Esophagus mucosa (tissue), 1 donor: ENCODE measurements around the gene TMEM31. TPM values are rescaled to one million over a fixed set of nuclear protein-coding genes. Genes with fewer than 3 reads are reported as not detected.

ENCODE experiments used
- ATAC-seq: fragments of 200-7000 bp; cut with Tn5 transposase; one replicate; pipeline ENCODE4 v1.9.1; 2020
- total RNA-seq: library from RNA; stranded (reverse); gene quantifications from one replicate; pipeline ENCODE4 v1.2.4, GENCODE V29; 2023
- donor health status: DM: yes; HTN: yes; CAD: no.

TMEM31 gene
- total RNA-seq, result not detected

GRCh38 chrX:103710609-103711008, at the start of gene TMEM31:
Gene TMEM31, plus strand, starts transcription at chrX:103710909. Its CDS starts 1,350 bp downstream, at chrX:103712259.
- ATAC-seq, result no peak

GRCh38 chrX:103663981-103664762, 46.5 kb upstream of the TMEM31 start:
- no peak for ATAC-seq

DNA sequence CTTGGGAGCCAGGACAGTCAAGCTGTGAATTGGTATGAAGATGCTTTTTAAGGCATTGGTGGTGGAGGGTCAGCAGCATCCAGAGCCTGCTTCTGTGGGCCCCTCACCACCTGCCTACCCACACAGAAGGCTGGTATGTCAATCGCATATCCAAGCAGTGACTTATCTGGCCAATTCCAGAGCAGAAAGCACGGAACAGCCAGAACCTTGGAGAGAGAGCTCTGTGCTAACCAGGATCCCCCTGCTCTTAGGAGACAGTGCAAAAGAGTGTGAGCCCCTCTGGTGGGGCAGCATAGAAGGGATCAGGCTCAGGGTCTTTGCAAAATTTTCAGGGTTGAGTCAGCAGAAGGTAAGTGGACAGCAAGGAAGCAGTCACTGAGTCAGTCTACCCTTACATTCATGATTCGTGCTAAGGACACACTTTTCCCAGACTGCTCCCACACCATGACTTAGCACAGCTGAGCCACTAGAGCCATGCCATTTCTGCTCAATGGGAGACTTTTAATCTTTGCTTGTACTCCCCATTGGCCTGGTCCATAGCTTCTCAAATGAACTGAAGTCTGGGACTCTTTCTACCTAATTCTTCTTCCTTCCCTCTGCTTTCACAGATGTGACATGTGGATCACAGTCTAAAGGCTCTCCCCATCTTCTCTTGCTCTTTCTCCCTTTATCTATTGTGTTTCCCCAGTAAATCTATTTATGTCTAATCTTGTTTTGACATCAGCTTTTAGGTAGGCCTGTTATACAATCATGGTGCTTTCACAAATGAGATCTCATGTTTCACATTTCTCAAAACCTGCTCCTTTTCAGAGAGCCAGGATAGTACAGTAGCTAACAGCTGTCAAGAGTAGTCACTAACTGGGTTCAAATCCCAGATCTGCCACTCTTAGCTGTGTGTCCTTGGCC, 44.3 kb upstream of the TMEM31 start:
- ATAC-seq, result no peak

GRCh38 chrX:103669745-103670144, 41.0 kb upstream of the TMEM31 start:
- no peak for ATAC-seq

- ATAC-seq, result no peak
These were observed 35.9 kb upstream of the TMEM31 start for GRCh38 chrX:103674531-103675454.

GRCh38 chrX:103678199-103678993, 32.3 kb upstream of the TMEM31 start:
- no peak for ATAC-seq

GRCh38 chrX:103681443-103681842, 29.3 kb upstream of the TMEM31 start:
- no peak for ATAC-seq

- ATAC-seq, result no peak
These were observed 25.3 kb upstream of the TMEM31 start for GRCh38 chrX:103685396-103685795.

GRCh38 chrX:103686199-103687072, 24.3 kb upstream of the TMEM31 start, which contains the start of gene MORF4L2:
Gene MORF4L2, minus strand, starts transcription at chrX:103686699. Its CDS starts 9,672 bp downstream, at chrX:103677027.
- peak; percentile 96 for ATAC-seq

GRCh38 chrX:103687073-103687695, 23.5 kb upstream of the TMEM31 start:
- peak; percentile 82 for ATAC-seq

GRCh38 chrX:103687696-103688201, 23.0 kb upstream of the TMEM31 start:
- no peak for ATAC-seq

GRCh38 chrX:103688946-103689345, 21.8 kb upstream of the TMEM31 start:
- ATAC-seq, result no peak

DNA sequence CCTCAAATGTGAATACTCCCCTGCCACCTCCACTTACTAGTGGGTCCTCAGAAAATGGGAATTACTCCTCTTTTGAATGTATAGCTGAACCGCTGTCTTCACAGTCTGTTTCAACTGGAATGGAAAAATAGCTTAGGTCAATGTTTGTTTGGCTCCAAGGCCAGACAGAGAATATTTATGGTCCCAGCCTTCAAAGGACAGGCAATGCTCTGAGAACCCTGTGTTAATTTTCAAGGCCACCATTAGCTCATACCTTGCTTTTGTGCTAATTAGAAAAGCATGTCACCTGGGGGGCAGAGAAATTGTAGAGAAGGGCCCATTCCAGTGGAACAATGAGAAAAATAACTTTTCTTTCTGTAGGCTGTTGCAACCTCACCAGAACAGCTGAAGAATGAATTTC, 19.6 kb upstream of the TMEM31 start:
- ATAC-seq, result no peak

DNA sequence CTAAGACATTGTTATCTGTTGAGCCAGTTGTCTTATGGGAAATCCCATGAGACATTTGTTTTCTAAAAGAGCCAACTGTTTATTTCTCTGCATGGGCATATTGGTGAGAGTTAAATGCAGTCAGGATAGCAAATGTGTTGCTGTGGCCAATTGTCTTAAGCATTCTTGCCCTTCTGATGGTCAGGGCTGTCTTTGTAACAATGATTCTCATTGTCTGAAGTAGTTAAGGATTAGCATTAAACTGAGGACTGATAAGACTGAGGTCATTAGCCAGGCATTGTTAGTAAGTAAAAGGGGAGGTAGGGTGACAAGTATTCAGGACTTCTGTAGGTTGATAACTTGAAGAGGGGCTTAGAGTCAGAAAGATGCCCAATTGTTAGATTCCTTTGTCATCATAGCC, 13.0 kb upstream of the TMEM31 start:
- ATAC-seq, result no peak

DNA sequence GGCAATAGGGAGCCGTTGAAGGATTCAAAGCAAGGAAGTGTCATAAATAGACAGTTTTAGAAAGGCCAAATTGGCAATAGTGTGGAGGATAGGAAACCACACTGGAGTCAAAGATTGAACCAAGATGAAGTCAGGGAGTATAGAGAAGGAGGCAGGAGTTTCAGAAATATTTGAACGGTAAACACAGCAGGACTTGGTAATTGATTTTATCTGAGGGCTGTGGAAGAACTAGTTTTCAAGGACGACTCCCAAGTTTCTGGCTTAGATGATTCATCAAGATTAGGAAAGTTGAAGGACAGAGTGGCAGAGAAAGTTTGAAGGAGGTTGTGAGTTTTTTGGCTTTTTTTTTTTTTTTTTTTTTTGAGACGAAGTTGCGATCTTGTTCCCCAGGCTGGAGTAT, 11.5 kb upstream of the TMEM31 start:
- ATAC-seq, result no peak

DNA sequence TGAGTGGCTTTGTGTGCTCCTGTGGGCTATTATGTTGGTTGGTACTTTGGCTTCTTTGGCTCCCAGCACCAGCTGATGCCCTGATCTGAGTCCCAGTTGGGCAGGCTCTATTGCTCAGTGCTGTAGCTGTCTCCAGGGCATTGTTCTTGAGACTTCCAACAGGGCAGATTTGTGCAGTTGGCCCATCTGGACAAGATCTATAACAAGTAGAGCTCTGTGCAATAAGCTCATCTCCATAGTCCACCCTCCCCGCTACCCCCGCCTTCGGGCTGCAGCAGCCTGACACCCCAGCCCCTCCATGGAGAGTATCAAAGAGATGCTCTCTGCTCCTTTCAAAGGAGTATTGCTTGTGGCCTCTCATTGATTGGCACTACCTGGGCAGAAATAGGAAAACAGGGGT, 5.8 kb upstream of the TMEM31 start:
- ATAC-seq, result no peak

GRCh38 chrX:103716962-103717361, 6.3 kb downstream of the TMEM31 start:
- peak; percentile 74 for ATAC-seq

GRCh38 chrX:103718120-103718519, 7.4 kb downstream of the TMEM31 start:
- no peak for ATAC-seq

- peak; percentile 79 for ATAC-seq
These were observed 11.8 kb downstream of the TMEM31 start for GRCh38 chrX:103722505-103722904.

- ATAC-seq, result no peak
These were observed 15.8 kb downstream of the TMEM31 start for GRCh38 chrX:103726477-103726876.
